ENCODE measurements around the gene DIO1. TPM values are rescaled to one million over a fixed set of nuclear protein-coding genes. Genes with fewer than 3 reads are reported as not detected.

Gene DIO1
- total and polyA plus RNA-seq, 4 donors: 0.24 to 1.9 (median 0.75) TPM

- Histone ChIP-seq H3K36me3 (ENCODE audit: control insufficient read depth in 4 of 4, insufficient read depth in 4 of 4, low read length in 4 of 4) (peaks cover 0 to 26% (median 12%) of the 10 kb centered on the region in 4 donors), H3K4me3 (no peak overlapping the region), H3K9me3 (ENCODE audit: control insufficient read depth in 4 of 4, insufficient read depth in 3 of 4, low read length in 3 of 4) (peaks cover 0 to 11% (median 3%) of the 10 kb centered on the region in 4 donors), H3K4me1 (ENCODE audit: control insufficient read depth in 5 of 5, insufficient read depth in 5 of 5, low read length in 5 of 5) (peaks cover 0 to 2% (median 0%) of the 10 kb centered on the region in 5 donors), H3K27me3 (ENCODE audit: control insufficient read depth in 3 of 3, insufficient read depth in 3 of 3, low read length in 2 of 3) (no peaks in the 10 kb centered on the region), H3K9ac (ENCODE audit: insufficient read depth in 1 of 2, low read length in 2 of 2) (no peak overlapping the region), H3K27ac (ENCODE audit: low read depth in 1 of 2, low read length in 1 of 2) (no peak overlapping the region)
- WGBS, 2 donors: 97 to 98% methylated on average over 1 of the region's 1 CpG
- no peak for TF ChIP-seq CTCF (IDR thresholded peaks at IDR 0.05; ENCODE audit: control extremely low read depth, extremely low read depth)
- no peak for DNase-seq
- no peak for ATAC-seq (ENCODE audit: insufficient read depth, low FRiP score)
Measured at GRCh38 chr1:53934170-53934765, 40.3 kb downstream of the DIO1 start.

DNA sequence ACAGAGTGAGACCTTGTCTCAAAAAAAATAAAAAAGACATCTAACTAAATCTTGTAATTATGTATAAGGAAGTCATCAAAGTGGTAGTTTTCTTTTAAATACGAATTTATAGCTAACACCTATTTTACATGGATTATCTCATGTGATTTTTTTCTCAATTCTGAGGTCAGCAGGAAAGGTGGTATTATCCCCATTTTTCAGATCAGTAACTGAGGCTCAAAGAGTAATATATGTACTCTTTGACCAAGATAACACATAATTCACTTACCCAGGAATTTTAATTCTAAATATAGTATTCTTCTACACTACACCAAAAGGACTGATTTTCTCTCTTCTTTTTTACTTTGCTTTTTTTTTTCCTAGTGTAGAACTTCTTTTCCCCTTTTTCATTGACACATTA, 42.4 kb downstream of the DIO1 start:
- Histone ChIP-seq H3K4me3 (no peak overlapping the region), H3K4me1 (ENCODE audit: control insufficient read depth in 5 of 5, insufficient read depth in 5 of 5, low read length in 5 of 5) (peaks cover 0 to 2% (median 0%) of the 10 kb centered on the region in 5 donors), H3K27me3 (ENCODE audit: control insufficient read depth in 3 of 3, insufficient read depth in 3 of 3, low read length in 2 of 3) (no peaks in the 10 kb centered on the region), H3K9ac (ENCODE audit: insufficient read depth in 1 of 2, low read length in 2 of 2) (no peak overlapping the region), H3K9me3 (ENCODE audit: control insufficient read depth in 4 of 4, insufficient read depth in 3 of 4, low read length in 3 of 4) (peaks cover 0 to 11% (median 3%) of the 10 kb centered on the region in 4 donors), H3K27ac (ENCODE audit: low read depth in 1 of 2, low read length in 1 of 2) (no peak overlapping the region), H3K36me3 (ENCODE audit: control insufficient read depth in 4 of 4, insufficient read depth in 4 of 4, low read length in 4 of 4) (peaks cover 0 to 26% (median 12%) of the 10 kb centered on the region in 4 donors)
- TF ChIP-seq CTCF (IDR thresholded peaks at IDR 0.05; ENCODE audit: control extremely low read depth, extremely low read depth): no peak
- 98% methylated on average over 1 of the region's 1 CpG for WGBS, 2 donors
- no peak for ATAC-seq (ENCODE audit: insufficient read depth, low FRiP score)
- DNase-seq: no peak

GRCh38 chr1:53938136-53938830, 44.3 kb downstream of the DIO1 start:
- no peak for TF ChIP-seq CTCF (IDR thresholded peaks at IDR 0.05; ENCODE audit: control extremely low read depth, extremely low read depth)
- Histone ChIP-seq H3K36me3 (ENCODE audit: control insufficient read depth in 4 of 4, insufficient read depth in 4 of 4, low read length in 4 of 4) (peaks cover 0 to 20% (median 10%) of the 10 kb centered on the region in 4 donors), H3K4me3 (no peak overlapping the region), H3K27me3 (ENCODE audit: control insufficient read depth in 3 of 3, insufficient read depth in 3 of 3, low read length in 2 of 3) (no peaks in the 10 kb centered on the region), H3K4me1 (ENCODE audit: control insufficient read depth in 5 of 5, insufficient read depth in 5 of 5, low read length in 5 of 5) (peaks cover 0 to 7% (median 0%) of the 10 kb centered on the region in 5 donors), H3K9ac (ENCODE audit: insufficient read depth in 1 of 2, low read length in 2 of 2) (no peak overlapping the region), H3K27ac (ENCODE audit: low read depth in 1 of 2, low read length in 1 of 2) (no peak overlapping the region), H3K9me3 (ENCODE audit: control insufficient read depth in 4 of 4, insufficient read depth in 3 of 4, low read length in 3 of 4) (peaks cover 0 to 5% (median 2%) of the 10 kb centered on the region in 4 donors)
- DNase-seq (no peak), ATAC-seq (ENCODE audit: insufficient read depth, low FRiP score) (no peak)
- WGBS, 2 donors: 87 to 94% methylated on average over 4 of the region's 4 CpGs
